HL-60/S4 (cell line): ENCODE results near the gene SIN3A.
"Not testable (repeated sequence)": the region's sequence is repeated elsewhere in the genome, so short reads cannot be mapped to it uniquely, and the experiment has no call there.

ENCODE experiments used
- in situ Hi-C: fragments of 300-500 bp; cut with MboI; formaldehyde crosslinking; loops from 2 replicates; pipeline ENCODE4 v1.14.3; 2022; ENCODE audit warnings: low sequenced_read_pairs

SIN3A gene

DNA sequence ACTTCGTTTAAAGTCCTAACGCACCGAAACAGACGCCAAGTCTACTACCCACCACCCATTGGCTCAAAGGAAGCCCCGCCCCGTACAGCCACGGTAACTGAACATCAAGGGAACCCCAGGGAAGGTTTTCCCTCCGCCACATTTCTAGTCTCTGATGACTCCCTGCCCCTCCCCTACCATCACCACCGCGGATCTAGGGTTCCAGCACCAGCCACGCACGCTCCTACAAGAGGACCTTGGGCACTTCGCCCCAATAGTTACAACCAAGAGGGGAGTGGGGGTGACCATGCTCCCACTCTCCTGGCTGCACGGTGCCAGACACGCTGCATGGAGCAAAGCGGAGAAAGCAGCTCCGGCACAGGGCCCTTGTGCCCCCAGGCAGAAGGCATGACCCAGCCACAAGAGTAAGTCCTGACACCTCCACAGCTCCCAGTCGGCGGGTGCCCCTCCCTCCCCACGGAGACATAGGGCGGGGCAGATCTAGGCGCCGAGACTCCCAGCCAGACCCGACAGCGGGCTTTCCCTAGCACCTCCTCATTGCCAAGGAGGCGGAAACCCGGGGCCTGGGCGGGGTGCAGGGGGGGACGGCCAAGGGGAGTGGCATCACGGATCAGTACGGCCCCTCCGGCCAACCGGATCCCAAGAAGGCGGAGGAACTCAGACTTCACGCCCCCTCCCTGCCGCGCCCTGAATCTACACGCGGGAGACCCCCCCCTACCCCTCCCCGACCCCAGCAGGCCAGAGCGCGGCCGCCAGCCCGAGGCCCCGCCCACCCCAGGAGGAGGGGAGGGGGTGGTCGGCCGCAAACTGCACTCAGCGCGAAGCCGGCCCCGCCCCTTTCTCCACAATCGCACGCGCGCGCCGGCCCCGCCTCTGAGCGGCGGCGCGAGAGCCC is 936 bp downstream of the SIN3A start:
- in situ Hi-C loops: no loop called here

DNA sequence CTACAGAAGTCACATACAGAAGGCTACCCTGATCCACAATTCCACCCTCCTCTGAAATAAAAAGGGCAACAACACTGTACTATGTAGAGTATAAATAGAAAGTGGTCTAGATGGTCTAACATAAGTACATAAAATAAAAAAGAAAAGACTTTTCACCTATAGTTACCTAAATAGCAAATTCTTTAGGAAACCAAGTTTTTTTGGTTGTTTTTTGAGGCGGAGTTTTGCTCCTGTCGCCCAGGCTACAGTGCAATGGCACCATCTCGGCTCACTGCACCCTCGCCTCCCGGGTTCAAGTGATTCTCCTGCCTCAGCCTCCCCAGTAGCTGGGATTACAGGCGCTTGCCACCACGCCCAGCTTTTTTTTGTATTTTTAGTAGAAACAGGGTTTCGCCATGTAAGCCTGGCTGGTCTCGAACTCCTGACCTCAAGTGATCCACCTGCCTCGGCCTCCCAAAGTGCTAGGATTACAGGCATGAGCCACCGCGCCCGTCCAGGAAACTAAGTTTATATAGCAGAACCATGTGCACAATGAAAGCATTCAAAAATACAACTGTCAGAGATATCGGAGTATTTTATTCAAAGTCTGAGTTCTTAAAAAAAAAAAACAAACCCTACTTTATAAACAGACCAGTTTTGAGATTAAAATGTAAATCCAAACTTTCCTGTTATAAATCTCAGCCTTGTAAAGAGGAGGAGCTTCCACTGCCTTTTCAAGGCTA is 1.7 kb downstream of the SIN3A start:
- in situ Hi-C loops: no loop called here

DNA sequence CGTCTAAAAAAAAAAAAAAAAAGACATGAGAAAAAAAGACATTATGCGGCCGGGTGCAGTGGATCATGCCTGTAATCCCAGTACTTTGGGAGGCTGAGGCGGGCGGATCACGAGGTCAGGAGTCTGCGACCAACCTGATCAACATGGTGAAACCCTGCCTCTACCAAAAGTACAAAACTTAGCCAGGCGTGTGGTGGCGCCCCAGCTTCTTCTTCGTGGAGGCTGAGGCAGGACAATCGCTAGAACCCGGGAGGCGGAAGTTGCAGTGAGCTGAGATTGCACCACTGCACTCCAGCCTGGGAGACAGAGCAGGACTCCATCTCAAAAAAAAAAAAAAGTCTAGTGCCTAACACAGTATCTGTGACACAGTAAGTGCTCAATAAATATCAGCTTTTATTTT is 3.3 kb downstream of the SIN3A start:
- in situ Hi-C loops: not testable (repeated sequence)

DNA sequence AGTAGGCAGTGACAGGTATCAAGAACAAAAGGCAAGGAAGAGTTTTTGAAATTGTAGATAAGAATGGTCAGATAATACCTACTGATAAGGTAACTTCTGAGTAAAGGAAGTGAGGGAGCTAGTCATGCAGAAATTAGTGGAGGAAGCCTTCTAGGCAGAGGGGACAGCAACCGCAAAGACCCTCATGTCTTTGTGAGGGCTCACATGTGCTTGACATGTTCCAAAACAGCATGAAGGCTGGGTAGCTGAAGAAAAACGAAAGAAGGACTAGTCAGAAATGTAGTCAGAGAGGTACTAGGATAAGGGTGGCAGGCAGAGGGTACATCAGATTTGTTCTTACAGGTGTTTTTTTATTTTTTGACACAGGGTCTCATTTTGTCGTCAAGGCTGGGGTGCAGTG is 5.3 kb downstream of the SIN3A start:
- in situ Hi-C loops: no loop called here

DNA sequence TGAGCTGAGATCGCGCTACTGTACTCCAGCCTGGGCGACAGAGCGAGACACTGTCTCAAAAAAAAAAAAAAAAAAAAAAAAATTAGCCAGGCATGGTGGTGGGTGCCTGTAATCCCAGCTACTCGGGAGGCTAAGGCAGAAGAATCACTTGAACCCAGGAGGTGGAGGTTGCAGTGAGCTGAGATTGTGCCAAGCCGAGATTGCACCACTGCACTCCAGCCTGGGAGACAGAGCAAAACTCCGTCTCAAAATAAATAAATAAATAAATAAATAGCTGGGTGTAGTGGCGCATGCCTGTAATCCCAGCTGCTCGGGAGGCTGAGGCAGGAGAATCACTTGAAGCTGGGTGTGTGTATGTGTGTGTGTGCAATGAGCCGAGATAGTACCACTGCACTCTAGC is 6.2 kb downstream of the SIN3A start:
- in situ Hi-C loops: not testable (repeated sequence)

DNA sequence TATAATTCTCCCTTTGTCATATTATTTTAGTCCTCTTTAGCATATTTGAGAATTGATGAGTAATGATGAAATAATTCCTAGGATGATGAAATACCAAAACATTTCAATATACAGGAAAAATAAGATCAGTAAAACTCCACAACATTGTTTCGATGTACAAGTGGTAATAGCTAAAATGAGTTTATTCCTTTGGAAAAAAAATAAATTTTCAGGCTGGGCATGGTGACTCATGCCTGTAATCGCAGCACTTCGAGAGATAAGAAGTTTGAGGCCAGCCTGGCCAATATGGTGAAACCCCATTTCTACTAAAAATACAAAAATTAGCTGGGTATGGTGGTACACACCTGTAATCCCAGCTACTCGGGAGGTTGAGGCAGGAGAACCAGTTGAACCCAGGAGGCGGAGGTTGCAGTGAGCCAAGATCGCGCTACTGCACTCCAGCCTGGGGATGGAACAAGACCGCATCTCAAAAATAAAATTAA is 7.5 kb downstream of the SIN3A start:
- in situ Hi-C loops: not testable (repeated sequence)

DNA sequence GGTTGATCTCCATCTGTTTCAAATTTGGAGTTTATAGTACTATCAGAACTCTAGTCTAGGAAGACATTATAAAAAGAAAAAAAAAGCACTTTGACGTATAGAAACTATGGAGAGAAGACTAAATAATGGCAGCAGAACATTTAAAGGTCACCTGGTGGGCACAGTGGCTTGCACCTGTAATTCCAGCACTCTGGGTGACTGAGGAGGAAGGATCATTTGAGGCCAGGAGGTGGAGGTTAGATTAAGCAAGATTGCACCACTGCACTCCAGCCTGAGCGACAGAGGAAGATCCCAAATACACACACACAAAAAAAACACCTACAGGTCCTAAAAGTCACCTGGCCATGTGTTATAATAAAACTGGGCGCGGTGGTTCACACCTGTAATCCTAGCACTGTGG is 13.8 kb downstream of the SIN3A start:
- in situ Hi-C loops: no loop called here

DNA sequence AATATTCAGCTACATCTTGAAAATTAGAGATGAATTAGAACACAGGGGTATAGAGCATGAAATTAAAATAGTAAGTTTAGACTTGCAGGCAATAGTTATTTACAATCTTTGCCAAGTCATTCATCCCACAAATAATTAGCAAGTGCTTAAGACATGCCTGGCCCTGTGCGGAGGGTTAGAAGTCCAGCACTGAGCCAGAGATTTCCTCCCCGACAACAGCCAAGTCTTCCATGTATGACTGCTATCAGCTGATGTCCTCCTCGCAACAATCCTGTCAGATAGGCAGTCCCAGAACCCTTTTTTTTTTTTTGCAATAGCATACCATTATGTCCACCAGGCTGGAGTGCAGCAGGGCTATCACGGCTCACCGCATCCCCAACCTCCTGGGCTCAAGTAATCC is 14.6 kb downstream of the SIN3A start:
- in situ Hi-C loops: no loop called here

DNA sequence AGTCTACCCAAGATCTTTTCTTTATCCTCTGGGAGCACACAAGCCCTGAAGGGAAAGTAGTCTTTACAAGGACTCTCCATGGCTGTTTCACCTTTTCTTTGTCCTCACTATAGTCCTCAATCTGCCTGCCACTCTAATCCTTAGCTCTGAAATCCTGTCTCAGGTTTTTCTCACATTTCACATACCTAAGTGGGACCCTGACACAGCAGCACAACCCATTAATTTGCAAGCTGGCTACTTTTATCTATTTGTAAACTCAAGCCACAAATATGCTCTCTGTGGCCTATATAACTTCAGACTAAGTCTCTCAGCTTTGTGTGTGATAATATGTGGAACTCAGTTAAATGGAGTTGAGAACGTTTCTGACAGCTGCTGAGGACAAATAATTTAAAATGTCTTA is 19.8 kb downstream of the SIN3A start:
- in situ Hi-C loops: no loop called here

DNA sequence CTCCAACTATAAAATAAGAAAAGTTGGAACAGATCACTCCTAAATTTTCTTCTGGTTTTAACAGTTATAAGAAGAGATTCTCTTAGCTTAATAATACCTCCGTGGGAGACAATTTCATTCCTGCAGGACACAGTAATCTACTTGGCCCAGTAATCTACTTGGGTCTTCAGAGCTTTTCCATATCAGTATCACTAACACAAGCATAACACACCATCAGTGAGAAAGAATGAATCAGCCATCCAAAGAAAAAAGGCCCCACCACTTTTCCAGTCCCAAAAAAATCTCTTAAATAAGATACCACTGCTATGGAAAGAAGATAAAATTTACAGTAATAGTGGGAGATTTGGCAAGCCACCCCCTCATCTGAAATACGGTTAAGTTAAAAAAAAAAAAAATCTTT is 20.2 kb downstream of the SIN3A start:
- in situ Hi-C loops: no loop called here

DNA sequence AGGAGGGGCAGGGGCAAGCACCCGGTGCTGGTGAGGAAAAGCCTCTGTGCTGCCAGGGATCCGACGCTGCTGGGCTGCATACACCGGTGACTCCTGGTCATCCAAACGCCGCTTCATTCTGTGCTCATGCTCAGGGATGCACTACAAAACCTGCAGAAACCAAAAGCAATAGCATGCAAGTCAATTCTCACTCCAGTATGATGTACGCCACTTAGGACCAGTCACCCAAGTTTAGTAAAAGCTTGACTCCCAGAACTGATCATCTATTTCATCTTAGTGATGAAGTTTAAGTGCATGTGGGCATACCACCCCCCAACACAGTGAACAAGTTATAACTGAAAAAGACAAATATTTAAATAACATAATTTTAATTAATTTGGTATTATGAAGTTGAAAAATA is 21.2 kb downstream of the SIN3A start:
- in situ Hi-C loops: no loop called here

DNA sequence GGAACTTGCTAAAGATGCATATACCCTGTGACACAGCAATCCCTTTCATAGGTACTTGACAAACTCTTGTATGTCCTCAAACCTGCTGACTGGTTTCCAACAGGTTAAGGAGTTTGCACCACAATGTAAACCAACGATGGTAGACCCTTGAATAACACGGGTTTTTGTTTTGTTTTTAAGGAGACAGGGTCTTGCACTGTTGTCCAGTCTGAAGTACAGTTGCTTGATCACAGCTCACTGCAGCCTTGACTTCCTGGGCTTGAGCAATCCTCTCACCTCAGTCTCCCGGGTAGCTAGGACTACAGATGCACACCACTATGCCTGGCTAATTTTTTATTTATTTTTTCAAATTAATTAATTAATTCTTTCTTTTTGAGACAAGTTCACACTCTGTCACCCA is 23.3 kb downstream of the SIN3A start:
- in situ Hi-C loops: no loop called here

DNA sequence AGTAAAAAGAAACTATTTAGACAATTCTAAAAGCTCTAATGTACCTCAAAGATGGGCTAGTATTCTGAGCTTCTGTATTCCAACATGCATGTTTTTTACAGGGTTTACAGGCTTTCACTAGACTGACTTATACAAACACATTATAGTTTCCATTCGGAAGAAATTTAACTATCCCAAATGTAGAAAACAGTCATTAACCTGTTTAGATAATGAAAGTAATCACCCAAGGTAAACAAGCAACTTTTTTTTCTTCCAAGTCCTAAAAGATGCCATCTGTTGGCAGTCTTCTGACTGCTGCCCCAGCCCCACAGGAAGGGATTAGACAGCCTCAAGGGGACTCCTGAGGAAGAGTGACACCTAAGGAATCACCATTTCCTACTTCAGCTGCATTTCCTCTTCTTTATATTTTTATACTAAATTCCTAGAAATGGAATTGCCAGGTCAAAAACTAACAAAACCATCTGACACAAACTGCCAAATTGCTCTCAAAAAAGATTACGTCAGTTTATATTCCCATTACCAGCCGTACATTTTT is 25.5 kb downstream of the SIN3A start:
- in situ Hi-C loops: no loop called here

DNA sequence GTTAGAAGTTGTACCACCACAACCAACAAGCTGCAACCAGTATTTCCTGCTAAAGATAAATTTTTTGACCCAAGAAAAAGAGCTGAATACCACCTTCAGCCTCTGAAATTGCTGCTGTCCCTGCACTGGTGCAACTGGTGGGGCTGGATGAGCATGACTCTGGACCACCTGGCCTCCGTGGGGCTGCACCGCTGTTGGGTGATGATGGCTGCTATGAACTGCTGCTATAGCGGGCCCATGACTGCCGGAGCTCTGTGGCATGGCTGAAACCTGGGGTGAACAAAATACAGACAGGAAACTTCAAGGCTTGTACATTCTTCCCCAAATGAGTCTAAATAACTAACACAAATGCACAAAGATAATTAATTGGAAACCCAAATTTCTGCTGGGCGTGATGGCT is 28.9 kb downstream of the SIN3A start:
- in situ Hi-C loops: no loop called here

DNA sequence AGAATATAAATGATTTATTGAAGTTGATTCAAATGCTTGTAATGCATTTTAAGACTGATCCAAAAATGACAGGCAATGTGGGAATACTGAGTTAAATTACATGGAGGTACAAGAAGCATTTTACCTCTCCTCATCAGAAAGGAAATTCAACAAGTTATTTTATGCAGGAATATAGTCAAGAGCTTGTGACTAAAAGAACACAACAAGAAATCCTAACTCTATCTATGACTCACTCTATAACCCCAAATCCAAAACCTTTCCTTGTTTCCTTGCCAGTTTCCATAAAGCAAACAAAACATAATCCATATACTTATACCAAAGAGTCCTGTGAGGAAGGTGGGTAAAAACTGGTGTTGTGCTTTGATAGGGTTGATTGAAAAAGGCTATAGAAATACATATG is 30.8 kb downstream of the SIN3A start:
- in situ Hi-C loops: no loop called here

DNA sequence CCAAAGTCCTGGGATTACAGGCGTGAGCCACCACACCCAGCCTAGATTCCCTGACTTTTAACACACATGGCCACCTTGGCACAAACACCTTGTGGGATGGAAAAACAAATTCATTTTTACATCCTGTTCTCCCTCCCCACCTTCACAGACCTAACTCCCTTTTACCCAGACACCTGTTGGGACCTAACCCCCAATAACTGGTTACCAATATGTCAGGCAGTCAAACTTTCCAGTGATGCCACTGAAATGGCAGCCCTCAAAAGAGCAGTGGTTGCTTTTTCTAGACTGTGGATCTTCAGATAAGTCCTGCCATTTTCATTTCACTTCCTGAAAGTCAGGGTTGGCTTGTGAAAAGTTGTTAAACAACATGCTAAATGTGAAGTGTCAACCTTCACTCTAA is 34.9 kb downstream of the SIN3A start:
- in situ Hi-C loops: no loop called here

DNA sequence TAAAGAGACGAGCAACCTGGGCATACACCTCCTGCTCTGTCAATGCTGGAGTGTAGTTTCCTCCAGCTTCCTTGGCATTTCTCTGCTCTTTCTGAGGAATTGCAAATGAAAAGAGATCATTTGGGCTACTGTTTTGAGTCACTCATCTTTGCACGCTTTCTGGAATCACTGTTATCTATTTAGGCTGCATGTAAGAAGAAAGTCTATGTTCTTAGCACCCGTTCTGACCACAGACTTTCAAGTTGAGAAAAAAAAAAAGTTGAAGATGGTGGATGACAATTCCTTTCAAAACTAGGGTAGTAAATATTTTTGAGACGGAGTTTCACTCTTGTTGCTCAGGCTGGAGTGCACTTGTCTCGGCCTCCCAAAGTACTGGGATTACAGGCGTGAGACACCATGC is 41.3 kb downstream of the SIN3A start:
- in situ Hi-C loops: no loop called here

DNA sequence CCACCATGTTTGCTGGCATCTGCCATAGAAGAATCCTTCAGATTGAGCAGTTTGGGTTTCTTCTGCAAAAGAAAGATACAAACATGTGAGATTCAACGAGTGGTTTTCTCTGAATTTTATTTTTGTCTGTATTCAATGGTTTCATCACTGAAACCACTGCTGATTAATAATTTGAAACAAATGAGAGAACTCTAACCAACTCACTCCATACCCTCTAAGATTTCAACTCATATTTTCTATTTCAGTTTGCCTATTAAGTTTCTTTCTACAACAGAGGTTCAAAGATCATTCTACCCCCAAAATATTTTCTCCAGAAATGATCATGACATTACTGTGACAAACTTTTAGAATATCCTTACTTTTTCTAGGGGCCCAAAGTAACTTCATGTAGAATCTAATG is 44.4 kb downstream of the SIN3A start:
- in situ Hi-C loops: no loop called here

DNA sequence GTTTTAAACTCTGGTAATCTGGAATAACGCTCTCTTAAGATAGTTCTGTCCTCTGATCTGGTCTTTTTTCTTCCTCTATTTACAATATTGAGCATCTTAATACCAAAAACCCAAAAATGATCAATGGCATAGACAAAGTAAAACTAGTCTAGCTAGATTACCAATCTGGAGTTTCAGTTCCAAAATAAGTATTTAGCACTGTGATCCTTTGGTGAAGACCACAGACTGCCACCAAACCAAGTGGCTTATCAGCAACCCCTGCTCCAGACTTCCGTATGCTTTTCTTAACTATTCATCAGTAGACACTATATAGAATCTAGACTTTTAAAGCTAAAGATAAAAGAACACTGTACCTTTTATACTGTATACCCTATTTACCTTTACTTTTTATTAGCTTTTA is 47.6 kb downstream of the SIN3A start:
- in situ Hi-C loops: no loop called here

DNA sequence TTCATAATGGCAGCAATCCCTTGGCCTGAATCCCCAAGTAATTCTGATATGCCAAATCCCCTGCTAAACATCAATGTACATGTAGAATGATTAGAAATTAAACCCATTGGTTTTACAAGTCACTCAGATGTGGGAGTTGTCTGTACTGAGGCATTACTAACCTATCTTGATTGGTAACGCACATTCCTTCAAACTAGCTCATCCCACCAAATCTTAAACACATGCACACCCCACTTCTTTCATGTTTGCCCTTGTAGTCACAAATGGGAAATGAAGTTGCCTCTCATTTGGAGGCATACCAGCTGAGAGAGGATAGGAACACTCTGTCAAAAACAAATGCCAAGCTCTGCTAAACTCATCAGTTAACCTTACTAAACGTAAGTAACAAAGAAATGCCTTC is 54.0 kb downstream of the SIN3A start:
- in situ Hi-C loops: no loop called here

DNA sequence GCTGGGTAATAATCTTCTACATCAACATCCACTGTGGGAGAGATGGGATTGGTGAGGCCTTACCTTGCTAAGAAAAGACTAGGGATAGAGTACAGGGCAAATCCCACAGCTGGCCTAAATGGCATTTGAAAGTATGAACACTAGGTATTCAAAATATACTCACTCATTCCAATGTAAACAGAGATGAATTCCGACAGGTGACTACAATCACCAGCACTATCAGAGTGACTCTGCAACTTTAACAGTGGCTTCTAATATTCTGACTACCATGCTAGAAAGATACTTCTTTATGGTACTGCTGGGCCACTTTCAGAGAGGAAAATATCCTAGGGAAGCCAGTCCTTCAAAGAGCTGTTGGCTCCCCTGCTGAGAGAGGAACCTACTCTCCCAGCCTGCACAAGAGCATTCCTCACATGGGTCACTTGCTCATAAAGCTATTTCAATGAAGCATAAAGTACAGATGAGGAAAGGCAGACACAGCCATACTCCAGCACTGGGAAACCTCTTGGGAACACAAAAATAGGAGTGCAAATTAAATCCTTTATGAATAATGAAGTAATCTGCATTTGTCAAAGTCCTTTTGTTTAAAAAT is 61.6 kb downstream of the SIN3A start:
- in situ Hi-C loops: no loop called here

DNA sequence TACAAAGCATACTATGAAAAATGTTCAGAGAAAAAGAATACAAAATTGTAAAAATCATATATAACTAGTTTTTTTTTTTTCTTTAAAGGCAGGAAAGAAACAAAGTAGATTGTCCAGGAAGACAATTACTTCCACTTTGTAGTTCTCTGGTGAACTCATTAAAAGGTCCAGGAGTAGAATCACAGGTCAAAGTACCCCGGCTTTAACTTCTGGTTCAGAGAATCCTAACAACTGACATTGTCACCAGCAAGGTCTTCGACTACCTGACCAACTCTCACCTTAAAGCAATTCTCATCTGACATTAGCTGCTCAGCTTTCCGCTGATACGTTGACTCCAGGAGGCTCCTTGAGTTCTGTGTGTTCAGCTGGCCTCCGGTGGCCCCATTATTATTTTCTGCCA is 67.5 kb downstream of the SIN3A start:
- in situ Hi-C loops: not testable (repeated sequence)
